Epithelial cell of esophagus (primary cell): ENCODE results near the gene PTK7.

Source experiments
- DNase-seq: peaks from one replicate; pipeline ENCODE4 v3.0.0; 2010; ENCODE audit warnings: low read depth
- H3K4me3 ChIP-seq: 2 replicates; pipeline ENCODE4 v1.5.1; 2011; ENCODE audit warnings: mild to moderate bottlenecking, low read length, control low read depth
- TF ChIP-seq, protein P1 (sequence below): IDR thresholded peaks from 2 replicates; pipeline ENCODE4 v1.5.1; 2011; ENCODE audit warnings: low read depth, mild to moderate bottlenecking, low read length, control low read depth, inconsistent platforms; ENCODE audit not compliant: insufficient read depth; ENCODE audit errors: missing control alignments

PTK7 gene

DNA sequence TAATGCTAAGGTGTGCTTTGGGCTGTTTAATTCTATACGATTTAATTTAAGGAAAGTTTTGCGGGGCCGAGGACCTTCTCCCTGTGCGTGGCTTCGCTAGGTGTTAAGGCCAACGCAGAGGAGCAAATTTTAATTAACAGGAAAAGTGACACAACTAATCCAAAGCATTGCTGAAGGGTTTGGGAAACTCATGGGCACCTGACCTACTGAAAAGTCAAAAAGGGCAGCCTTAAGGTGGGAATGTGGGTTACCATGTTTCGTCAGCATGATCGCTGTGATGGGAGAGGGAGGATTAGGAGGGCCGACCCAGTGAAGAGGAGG is 105.5 kb downstream of the PTK7 start:
- no peak for DNase-seq
- H3K4me3 ChIP-seq, result peak overlapping the region; percentile 70
- TF ChIP-seq, protein P1, sequence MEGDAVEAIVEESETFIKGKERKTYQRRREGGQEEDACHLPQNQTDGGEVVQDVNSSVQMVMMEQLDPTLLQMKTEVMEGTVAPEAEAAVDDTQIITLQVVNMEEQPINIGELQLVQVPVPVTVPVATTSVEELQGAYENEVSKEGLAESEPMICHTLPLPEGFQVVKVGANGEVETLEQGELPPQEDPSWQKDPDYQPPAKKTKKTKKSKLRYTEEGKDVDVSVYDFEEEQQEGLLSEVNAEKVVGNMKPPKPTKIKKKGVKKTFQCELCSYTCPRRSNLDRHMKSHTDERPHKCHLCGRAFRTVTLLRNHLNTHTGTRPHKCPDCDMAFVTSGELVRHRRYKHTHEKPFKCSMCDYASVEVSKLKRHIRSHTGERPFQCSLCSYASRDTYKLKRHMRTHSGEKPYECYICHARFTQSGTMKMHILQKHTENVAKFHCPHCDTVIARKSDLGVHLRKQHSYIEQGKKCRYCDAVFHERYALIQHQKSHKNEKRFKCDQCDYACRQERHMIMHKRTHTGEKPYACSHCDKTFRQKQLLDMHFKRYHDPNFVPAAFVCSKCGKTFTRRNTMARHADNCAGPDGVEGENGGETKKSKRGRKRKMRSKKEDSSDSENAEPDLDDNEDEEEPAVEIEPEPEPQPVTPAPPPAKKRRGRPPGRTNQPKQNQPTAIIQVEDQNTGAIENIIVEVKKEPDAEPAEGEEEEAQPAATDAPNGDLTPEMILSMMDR, result no peak

DNA sequence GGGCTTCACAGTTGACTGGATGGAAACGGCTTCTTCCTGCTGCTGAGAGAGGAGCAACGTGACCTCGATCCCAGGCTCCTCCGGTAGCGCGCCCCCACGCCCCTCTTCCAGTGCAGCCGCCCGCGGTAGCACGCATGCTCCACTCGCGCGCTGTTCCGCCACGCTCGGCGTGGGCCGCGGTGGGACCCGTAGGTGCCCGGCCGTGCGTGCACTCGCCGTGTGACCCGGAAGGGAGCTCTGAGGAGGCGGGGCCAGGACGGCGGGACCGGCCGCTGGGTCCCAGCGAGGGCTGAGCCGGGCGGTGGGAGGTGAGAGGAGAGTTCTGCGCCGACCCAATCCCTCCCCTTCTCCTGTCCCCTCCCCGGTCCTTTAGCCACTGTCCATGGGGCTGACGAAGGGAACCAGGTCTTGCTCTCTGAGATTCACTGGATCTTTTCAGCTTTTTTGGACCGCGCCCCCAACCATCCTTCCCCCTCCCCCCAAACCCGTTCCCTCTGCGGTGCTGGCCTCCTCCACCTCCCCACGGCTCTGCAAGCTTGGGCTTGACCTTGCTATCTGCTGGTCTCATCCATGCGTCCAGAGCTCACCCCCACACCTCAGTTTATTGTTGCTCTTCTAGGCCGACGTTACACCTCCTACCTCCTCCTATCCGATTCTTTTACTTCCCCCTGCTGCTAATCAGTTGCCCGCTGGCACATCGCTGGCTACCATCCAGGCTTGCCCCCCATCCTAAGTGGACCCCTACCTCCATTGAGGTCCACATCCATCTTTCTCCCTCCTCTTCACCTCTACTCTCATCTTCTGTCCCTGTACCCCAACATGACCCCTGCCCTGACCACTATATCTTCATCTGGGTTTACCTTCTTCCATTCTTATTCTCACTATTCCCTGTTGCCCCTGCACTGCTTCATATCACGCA is 106.1 kb downstream of the PTK7 start, which contains the start of gene CUL9:
Gene CUL9, plus strand, starts transcription at position 255 of the 919 bp plus-strand sequence. CDS start 2,115 bp downstream, outside the sequence.
- TF ChIP-seq, protein P1, result no peak
- H3K4me3 ChIP-seq, result peak within 1 kb of the TSS; percentile 70
- DNase-seq, result peak; percentile 53

DNA sequence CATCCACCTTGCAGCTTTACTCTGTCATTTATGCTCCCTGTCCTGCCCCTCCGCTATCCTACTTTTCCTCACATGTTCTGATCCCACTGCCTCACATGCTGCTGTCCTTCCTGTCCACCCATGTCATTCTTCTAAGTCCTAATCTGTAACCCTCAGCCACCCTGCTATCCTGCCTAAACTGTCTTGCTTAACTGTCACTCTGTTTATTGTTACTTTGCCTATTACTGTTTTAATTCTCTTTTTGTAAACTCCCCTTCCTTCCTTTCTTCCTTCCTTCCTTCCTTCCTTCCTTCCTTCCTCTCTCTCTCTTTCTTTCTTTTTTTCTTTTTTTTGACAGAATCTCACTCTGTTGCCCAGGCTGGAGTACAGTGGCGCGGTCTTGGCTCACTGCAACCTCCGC is 107.3 kb downstream of the PTK7 start:
- no peak overlapping the region for H3K4me3 ChIP-seq
- TF ChIP-seq, protein P1, result no peak
- no peak for DNase-seq

DNA sequence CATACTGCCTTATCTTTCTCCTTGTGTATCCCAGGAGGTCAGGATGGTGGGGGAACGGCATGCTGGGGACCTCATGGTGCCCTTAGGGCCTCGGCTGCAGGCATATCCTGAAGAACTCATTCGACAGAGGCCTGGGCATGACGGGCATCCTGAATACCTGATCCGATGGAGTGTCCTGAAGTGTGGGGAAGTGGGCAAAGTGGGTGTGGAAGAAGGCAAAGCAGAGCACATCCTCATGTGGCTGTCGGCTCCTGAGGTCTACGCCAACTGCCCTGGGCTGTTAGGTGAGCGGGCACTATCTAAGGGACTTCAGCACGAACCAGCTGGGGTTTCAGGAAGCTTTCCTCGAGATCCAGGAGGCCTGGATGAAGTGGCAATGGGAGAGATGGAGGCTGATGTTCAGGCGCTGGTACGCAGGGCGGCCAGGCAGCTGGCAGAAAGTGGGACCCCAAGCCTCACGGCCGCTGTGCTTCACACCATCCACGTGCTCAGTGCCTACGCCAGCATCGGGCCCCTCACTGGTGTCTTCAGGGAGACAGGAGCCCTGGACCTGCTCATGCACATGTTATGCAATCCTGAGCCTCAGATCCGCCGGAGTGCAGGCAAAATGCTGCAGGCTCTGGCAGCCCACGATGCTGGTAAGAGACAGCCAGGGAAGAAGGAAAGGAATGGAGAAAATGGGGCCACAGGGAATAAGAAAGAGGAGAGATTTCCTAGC is 108.3 kb downstream of the PTK7 start:
- H3K4me3 ChIP-seq, result no peak overlapping the region
- DNase-seq, result peak; percentile 20
- TF ChIP-seq, protein P1, result no peak

DNA sequence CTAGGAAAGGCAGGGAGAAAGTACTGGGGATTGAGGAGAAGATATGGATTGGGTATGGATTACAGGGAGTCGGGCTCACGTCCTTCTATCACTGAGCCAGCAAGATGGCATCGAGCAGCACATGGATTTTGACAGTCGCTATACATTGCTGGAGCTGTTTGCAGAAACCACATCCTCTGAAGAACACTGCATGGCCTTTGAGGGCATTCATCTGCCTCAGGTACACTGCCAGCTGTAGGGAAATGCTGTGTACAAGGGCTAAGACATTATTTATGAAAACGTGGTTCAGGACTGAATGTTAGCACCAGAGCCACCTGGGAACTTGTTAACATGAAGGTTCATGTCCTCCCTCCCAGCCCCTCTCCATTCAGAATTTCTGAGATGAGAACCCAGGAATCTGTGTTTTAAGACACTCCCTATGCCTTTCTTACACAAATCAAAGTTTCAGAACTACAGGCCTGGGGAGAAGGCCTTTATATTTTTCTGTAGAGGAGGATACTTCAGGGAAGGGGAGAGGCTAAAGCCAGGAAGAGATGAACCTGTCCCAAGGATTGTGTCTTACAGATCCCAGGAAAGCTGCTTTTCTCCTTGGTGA is 109.4 kb downstream of the PTK7 start:
- TF ChIP-seq, protein P1, result no peak
- no peak for DNase-seq
- no peak overlapping the region for H3K4me3 ChIP-seq

DNA sequence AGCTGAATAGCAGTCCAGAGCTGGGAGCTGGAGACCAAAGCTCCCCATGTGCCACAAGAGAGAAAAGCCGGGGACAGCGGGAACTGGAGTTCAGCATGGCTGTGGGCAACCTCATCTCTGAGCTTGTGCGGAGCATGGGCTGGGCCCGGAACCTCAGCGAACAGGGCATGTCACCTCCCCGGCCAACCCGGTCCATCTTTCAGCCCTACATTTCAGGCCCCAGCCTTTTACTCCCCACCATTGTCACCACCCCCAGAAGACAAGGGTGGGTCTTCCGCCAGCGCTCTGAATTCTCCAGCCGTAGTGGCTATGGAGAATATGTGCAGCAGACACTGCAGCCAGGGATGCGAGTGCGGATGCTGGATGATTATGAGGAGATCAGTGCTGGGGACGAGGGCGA is 109.9 kb downstream of the PTK7 start:
- no peak for DNase-seq
- TF ChIP-seq, protein P1, result no peak
- no peak overlapping the region for H3K4me3 ChIP-seq
